ENCODE data around the gene SLC30A3. TPM values are rescaled to one million over a fixed set of nuclear protein-coding genes. Genes with fewer than 3 reads are reported as not detected.
"Not testable (repeated sequence)": the region's sequence is repeated elsewhere in the genome, so short reads cannot be mapped to it uniquely, and the experiment has no call there.

The SLC30A3 gene
- total and polyA plus RNA-seq, 2 experiments from 2014 or later: 84.7 to 111 TPM

GRCh38 chr2:27278010-27278409 lies 15.2 kb upstream of the SLC30A3 start:
- Histone ChIP-seq H3K27me3 (no peaks in the 10 kb centered on the region), H3K4me1 (ENCODE audit: low read depth) (peaks cover 62% of the 10 kb centered on the region), H3K27ac (no peak overlapping the region), H3K4me3 (no peak overlapping the region), H3K9me3 (ENCODE audit: low read depth) (no peaks in the 10 kb centered on the region), H3K36me3 (no peaks in the 10 kb centered on the region)
- no peak for DNase-seq (ENCODE audit: low read depth in 1 of 2, low spot score in 1 of 2)
- TF ChIP-seq CTCF (IDR thresholded peaks at IDR 0.05; ENCODE audit: low read depth, low read length): no peak

GRCh38 chr2:27275211-27276150 lies 12.6 kb upstream of the SLC30A3 start, which contains the start of gene DNAJC5G:
TSS of gene DNAJC5G (plus strand) at chr2:27275433. CDS start at chr2:27276729, 1,296 bp downstream.
- H3K9me3 ChIP-seq (ENCODE audit: low read depth): no peaks in the 10 kb centered on the region
- no peak within 1 kb of the TSS for H3K4me3 ChIP-seq
- peak in 1 of 2 donors; percentile 69 for DNase-seq (ENCODE audit: low read depth in 1 of 2, low spot score in 1 of 2)
- no peaks in the 10 kb centered on the region for H3K36me3 ChIP-seq
- no peak for TF ChIP-seq CTCF (IDR thresholded peaks at IDR 0.05; ENCODE audit: low read depth, low read length)
- H3K27me3 ChIP-seq: no peaks in the 10 kb centered on the region
- H3K4me1 ChIP-seq (ENCODE audit: low read depth): peaks cover 60% of the 10 kb centered on the region
- peak within 1 kb of the TSS; percentile 96 for H3K27ac ChIP-seq

GRCh38 chr2:27272537-27273522 lies 10.0 kb upstream of the SLC30A3 start:
- peak overlapping the region; percentile 96 for H3K27ac ChIP-seq
- not testable (repeated sequence) for H3K27me3 ChIP-seq; H3K9me3 ChIP-seq (ENCODE audit: low read depth); H3K36me3 ChIP-seq; H3K4me3 ChIP-seq; DNase-seq (ENCODE audit: low read depth in 1 of 2, low spot score in 1 of 2)
- peaks cover 63% of the 10 kb centered on the region for H3K4me1 ChIP-seq (ENCODE audit: low read depth)

GRCh38 chr2:27271631-27272340 lies 8.9 kb upstream of the SLC30A3 start:
- no peak overlapping the region for H3K4me3 ChIP-seq

GRCh38 chr2:27270670-27271069 lies 7.8 kb upstream of the SLC30A3 start:
- no peaks in the 10 kb centered on the region for H3K27me3 ChIP-seq
- H3K4me1 ChIP-seq (ENCODE audit: low read depth): peaks cover 55% of the 10 kb centered on the region
- no peaks in the 10 kb centered on the region for H3K9me3 ChIP-seq (ENCODE audit: low read depth)
- H3K4me3 ChIP-seq: no peak overlapping the region
- H3K36me3 ChIP-seq: no peaks in the 10 kb centered on the region
- H3K27ac ChIP-seq: peak overlapping the region; percentile 96
- DNase-seq (ENCODE audit: low read depth in 1 of 2, low spot score in 1 of 2): no peak
- TF ChIP-seq CTCF (IDR thresholded peaks at IDR 0.05; ENCODE audit: low read depth, low read length): no peak

More at GRCh38 chr2:27271631-27272340, 8.9 kb upstream of the SLC30A3 start:
- no peak for TF ChIP-seq CTCF (IDR thresholded peaks at IDR 0.05; ENCODE audit: low read depth, low read length)
- no peaks in the 10 kb centered on the region for H3K27me3 ChIP-seq
- peaks cover 63% of the 10 kb centered on the region for H3K4me1 ChIP-seq (ENCODE audit: low read depth)
- H3K36me3 ChIP-seq: no peaks in the 10 kb centered on the region
- peak overlapping the region; percentile 96 for H3K27ac ChIP-seq
- no peaks in the 10 kb centered on the region for H3K9me3 ChIP-seq (ENCODE audit: low read depth)
- peak in 1 of 2 donors; percentile 91 for DNase-seq (ENCODE audit: low read depth in 1 of 2, low spot score in 1 of 2)

Measured in cardiac muscle cell (in vitro differentiated cells and primary cell).